ENCODE results near the gene DUOX1. TPM values are rescaled to one million over a fixed set of nuclear protein-coding genes. Genes with fewer than 3 reads are reported as not detected.
"Not testable (repeated sequence)": the region's sequence is repeated elsewhere in the genome, so short reads cannot be mapped to it uniquely, and the experiment has no call there.

DUOX1 gene
- not detected in 2 replicates for total RNA-seq (2014; rRNA removed; shearing (Covaris generic))

- H3K9me3 ChIP-seq (replicated peaks): no peaks in the 10 kb centered on the region
- H3K36me3 ChIP-seq: no peaks in the 10 kb centered on the region
- no peaks in the 10 kb centered on the region for H3K4me1 ChIP-seq (replicated peaks)
- DNase-seq (ENCODE audit: low read depth in 1 of 2, low spot score in 2 of 2): no peak
- peaks cover 64% of the 10 kb centered on the region for H3K27me3 ChIP-seq (replicated peaks)
- no peak within 1 kb of the TSS for H3K4me3 ChIP-seq
- no peak within 1 kb of the TSS for H3K27ac ChIP-seq
Observed at GRCh38 chr15:45129651-45130129, at the start of gene DUOX1, which contains the start of gene DUOXA1. TSS of gene DUOX1 (plus strand) at chr15:45129994. CDS start at chr15:45131967, 1,973 bp downstream. TSS of gene DUOXA1 (minus strand) at chr15:45129879. CDS start at chr15:45123014, 6,865 bp downstream.

- not testable (repeated sequence) for H3K9me3 ChIP-seq (replicated peaks); H3K4me1 ChIP-seq (replicated peaks); H3K36me3 ChIP-seq; DNase-seq (ENCODE audit: low read depth in 1 of 2, low spot score in 2 of 2); H3K27me3 ChIP-seq (replicated peaks); H3K4me3 ChIP-seq; H3K27ac ChIP-seq
Observed at GRCh38 chr15:45080593-45080992, 49.2 kb upstream of the DUOX1 start.

GRCh38 chr15:45082412-45082811 is 47.4 kb upstream of the DUOX1 start:
- DNase-seq (ENCODE audit: low read depth in 1 of 2, low spot score in 2 of 2); H3K27ac ChIP-seq; H3K4me1 ChIP-seq (replicated peaks); H3K36me3 ChIP-seq; H3K27me3 ChIP-seq (replicated peaks); H3K9me3 ChIP-seq (replicated peaks); H3K4me3 ChIP-seq: not testable (repeated sequence)

GRCh38 chr15:45083223-45083622 is 46.6 kb upstream of the DUOX1 start:
- DNase-seq (ENCODE audit: low read depth in 1 of 2, low spot score in 2 of 2): no peak
- H3K4me1 ChIP-seq (replicated peaks): no peaks in the 10 kb centered on the region
- H3K36me3 ChIP-seq: no peaks in the 10 kb centered on the region
- no peak overlapping the region for H3K27ac ChIP-seq
- no peak overlapping the region for H3K4me3 ChIP-seq
- no peaks in the 10 kb centered on the region for H3K9me3 ChIP-seq (replicated peaks)
- no peaks in the 10 kb centered on the region; the same call in 1 of the 2 replicates for H3K27me3 ChIP-seq (replicated peaks)

- H3K27ac ChIP-seq: no peak overlapping the region
- H3K9me3 ChIP-seq (replicated peaks): no peaks in the 10 kb centered on the region
- H3K36me3 ChIP-seq: no peaks in the 10 kb centered on the region
- no peak for DNase-seq (ENCODE audit: low read depth in 1 of 2, low spot score in 2 of 2)
- H3K4me3 ChIP-seq: no peak overlapping the region
- H3K27me3 ChIP-seq (replicated peaks): no peaks in the 10 kb centered on the region; the same call in 1 of the 2 replicates
- H3K4me1 ChIP-seq (replicated peaks): no peaks in the 10 kb centered on the region
Observed at GRCh38 chr15:45084163-45084562, 45.6 kb upstream of the DUOX1 start.

GRCh38 chr15:45087513-45087912 is 42.3 kb upstream of the DUOX1 start:
- Histone ChIP-seq H3K9me3 (replicated peaks) (no peaks in the 10 kb centered on the region), H3K36me3 (no peaks in the 10 kb centered on the region), H3K4me3 (no peak overlapping the region), H3K4me1 (replicated peaks) (no peaks in the 10 kb centered on the region), H3K27ac (no peak overlapping the region), H3K27me3 (replicated peaks) (peaks cover 8% of the 10 kb centered on the region; the same call in 1 of the 2 replicates)
- no peak for DNase-seq (ENCODE audit: low read depth in 1 of 2, low spot score in 2 of 2)

- DNase-seq (ENCODE audit: low read depth in 1 of 2, low spot score in 2 of 2): no peak
- Histone ChIP-seq H3K9me3 (replicated peaks) (no peaks in the 10 kb centered on the region), H3K27me3 (replicated peaks) (peaks cover 8% of the 10 kb centered on the region; the same call in 1 of the 2 replicates), H3K27ac (no peak overlapping the region), H3K36me3 (no peaks in the 10 kb centered on the region), H3K4me3 (no peak overlapping the region), H3K4me1 (replicated peaks) (no peaks in the 10 kb centered on the region)
Observed at GRCh38 chr15:45088801-45089711, 40.7 kb upstream of the DUOX1 start.

- Histone ChIP-seq H3K9me3 (replicated peaks) (no peaks in the 10 kb centered on the region), H3K27ac (no peak overlapping the region), H3K27me3 (replicated peaks) (peaks cover 8% of the 10 kb centered on the region; the same call in 1 of the 2 replicates), H3K4me3 (no peak overlapping the region), H3K36me3 (no peaks in the 10 kb centered on the region), H3K4me1 (replicated peaks) (no peaks in the 10 kb centered on the region)
- DNase-seq (ENCODE audit: low read depth in 1 of 2, low spot score in 2 of 2): no peak
Observed at GRCh38 chr15:45089712-45090373, 40.0 kb upstream of the DUOX1 start.

GRCh38 chr15:45091161-45091560 is 38.6 kb upstream of the DUOX1 start:
- Histone ChIP-seq H3K9me3 (replicated peaks) (no peaks in the 10 kb centered on the region), H3K4me3 (no peak overlapping the region), H3K36me3 (no peaks in the 10 kb centered on the region), H3K27ac (no peak overlapping the region), H3K4me1 (replicated peaks) (no peaks in the 10 kb centered on the region), H3K27me3 (replicated peaks) (peaks cover 8% of the 10 kb centered on the region; the same call in 1 of the 2 replicates)
- DNase-seq (ENCODE audit: low read depth in 1 of 2, low spot score in 2 of 2): no peak

GRCh38 chr15:45091576-45091975 is 38.2 kb upstream of the DUOX1 start:
- no peaks in the 10 kb centered on the region for H3K4me1 ChIP-seq (replicated peaks)
- peaks cover 8% of the 10 kb centered on the region; the same call in 1 of the 2 replicates for H3K27me3 ChIP-seq (replicated peaks)
- H3K36me3 ChIP-seq: no peaks in the 10 kb centered on the region
- H3K27ac ChIP-seq: no peak overlapping the region
- no peak for DNase-seq (ENCODE audit: low read depth in 1 of 2, low spot score in 2 of 2)
- no peak overlapping the region for H3K4me3 ChIP-seq
- H3K9me3 ChIP-seq (replicated peaks): no peaks in the 10 kb centered on the region

- H3K27me3 ChIP-seq (replicated peaks): peaks cover 8% of the 10 kb centered on the region; the same call in 1 of the 2 replicates
- no peaks in the 10 kb centered on the region for H3K36me3 ChIP-seq
- DNase-seq (ENCODE audit: low read depth in 1 of 2, low spot score in 2 of 2): no peak
- no peaks in the 10 kb centered on the region for H3K4me1 ChIP-seq (replicated peaks)
- H3K4me3 ChIP-seq: no peak overlapping the region
- H3K9me3 ChIP-seq (replicated peaks): no peaks in the 10 kb centered on the region
- H3K27ac ChIP-seq: no peak overlapping the region
Observed at GRCh38 chr15:45093013-45093412, 36.8 kb upstream of the DUOX1 start.

GRCh38 chr15:45093622-45094357 is 36.0 kb upstream of the DUOX1 start:
- H3K27ac ChIP-seq: no peak overlapping the region
- no peaks in the 10 kb centered on the region for H3K4me1 ChIP-seq (replicated peaks)
- no peaks in the 10 kb centered on the region for H3K36me3 ChIP-seq
- DNase-seq (ENCODE audit: low read depth in 1 of 2, low spot score in 2 of 2): no peak
- peaks cover 8% of the 10 kb centered on the region; the same call in 1 of the 2 replicates for H3K27me3 ChIP-seq (replicated peaks)
- H3K9me3 ChIP-seq (replicated peaks): no peaks in the 10 kb centered on the region
- H3K4me3 ChIP-seq: no peak overlapping the region

- Histone ChIP-seq H3K4me3 (no peak overlapping the region), H3K4me1 (replicated peaks) (no peaks in the 10 kb centered on the region), H3K9me3 (replicated peaks) (no peaks in the 10 kb centered on the region), H3K36me3 (no peaks in the 10 kb centered on the region), H3K27me3 (replicated peaks) (peaks cover 8% of the 10 kb centered on the region; the same call in 1 of the 2 replicates), H3K27ac (no peak overlapping the region)
- no peak for DNase-seq (ENCODE audit: low read depth in 1 of 2, low spot score in 2 of 2)
Observed at GRCh38 chr15:45094358-45094730, 35.5 kb upstream of the DUOX1 start.

Data from SJSA1 (cell line).